G401.6 (cell line): Measurements from ENCODE around the gene HPCAL1.
"Not testable (repeated sequence)": the region's sequence is repeated elsewhere in the genome, so short reads cannot be mapped to it uniquely, and the experiment has no call there.

ENCODE experiments used
- FAIRE-seq: peaks from 2 replicates; lab custom pipeline; 2012; peaks lifted over from hg19 to GRCh38; lab: Jason Lieb, UNC

The HPCAL1 gene

DNA sequence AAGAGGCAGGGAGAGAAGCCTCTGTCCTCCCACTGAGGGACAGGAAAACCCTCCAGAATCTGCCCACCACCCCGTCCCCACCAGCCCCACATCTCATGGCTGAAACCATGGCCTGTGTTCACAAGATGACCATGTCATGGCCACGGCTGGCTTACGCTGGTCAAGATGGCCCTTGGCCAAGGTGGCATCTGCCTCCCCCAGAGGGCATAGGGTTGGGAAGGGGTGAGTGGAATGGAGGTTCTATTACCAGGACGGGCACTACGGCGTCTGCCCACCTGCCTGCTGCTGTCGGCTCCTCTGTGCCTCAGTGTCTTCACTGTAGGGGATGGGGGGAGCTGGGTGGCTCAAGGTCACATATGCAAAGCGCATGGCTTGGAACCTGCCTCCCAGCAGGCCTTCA lies 125.7 kb downstream of the HPCAL1 start:
- no peak for FAIRE-seq

DNA sequence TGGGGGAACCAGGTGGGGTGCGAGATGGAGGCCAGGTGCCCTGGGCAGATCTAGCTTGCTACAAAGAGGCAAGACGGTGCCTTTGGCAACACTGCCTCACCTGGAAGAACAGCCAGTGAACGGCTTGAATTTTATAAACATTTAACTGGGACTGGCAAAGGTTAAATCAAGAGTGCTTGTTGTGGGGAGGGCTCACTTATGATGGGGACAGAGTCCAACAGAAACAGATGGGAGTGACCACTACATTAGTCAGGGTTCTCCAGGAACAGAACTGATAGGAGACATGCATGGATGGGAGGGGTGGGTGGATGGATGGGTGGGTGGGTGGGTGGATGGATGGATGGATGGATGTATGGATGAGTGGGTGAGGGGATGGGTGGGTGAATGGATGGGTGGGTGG lies 126.2 kb downstream of the HPCAL1 start:
- FAIRE-seq: no peak

DNA sequence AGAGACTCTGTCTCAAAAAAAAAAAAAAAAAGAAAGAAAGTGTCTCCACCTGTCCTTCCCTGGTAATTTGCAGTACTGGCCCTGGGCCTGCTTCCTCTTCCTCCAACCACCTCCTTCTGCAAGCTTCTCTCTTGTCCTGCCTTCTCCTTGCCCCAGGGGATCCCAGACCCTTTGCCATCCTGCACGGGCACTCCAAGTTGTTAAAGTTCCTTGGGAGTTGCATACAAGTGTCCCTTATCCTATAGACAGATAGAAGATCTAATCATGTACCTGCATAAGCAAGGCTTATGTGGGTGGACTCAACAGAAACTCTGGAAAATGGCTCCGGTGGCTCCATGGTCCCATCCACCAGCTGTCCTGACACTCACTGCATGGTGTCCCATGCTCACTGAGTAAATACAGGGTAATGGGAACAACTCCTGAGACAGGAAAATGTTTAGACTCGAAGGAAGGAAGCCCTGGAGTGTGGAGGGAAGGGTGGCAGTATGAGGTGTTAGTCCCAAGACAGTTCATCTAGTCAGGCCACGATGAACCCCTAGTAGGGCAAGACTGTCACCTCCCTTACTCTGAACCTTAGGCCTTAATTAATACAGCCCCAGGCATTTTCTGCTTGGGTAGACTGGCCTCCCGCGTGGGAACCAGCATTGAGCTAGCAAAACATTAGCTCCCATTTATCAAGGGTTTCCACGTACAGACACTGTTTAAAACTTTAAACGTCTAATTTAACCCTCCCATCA lies 128.3 kb downstream of the HPCAL1 start:
- FAIRE-seq: no peak

DNA sequence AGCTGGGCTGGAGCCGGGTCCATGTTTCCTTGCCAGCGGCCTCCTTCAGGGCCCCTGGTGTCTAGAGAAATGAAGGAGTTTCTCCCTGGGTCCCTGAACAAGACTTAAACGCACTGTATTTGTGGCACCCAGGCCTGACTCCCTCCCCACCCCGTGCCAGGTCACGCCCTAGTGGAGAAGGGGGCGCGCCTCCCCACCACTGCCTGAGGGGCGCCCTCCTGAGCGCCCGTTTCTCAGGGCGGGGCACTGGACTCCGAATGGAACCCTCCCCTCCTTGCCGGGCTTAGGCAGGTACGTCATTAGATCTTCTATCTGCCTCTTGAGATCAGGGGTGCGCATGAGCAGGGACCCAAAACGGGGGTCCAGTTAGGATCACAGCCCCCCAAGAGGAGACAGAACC lies 129.1 kb downstream of the HPCAL1 start:
- FAIRE-seq: no peak

DNA sequence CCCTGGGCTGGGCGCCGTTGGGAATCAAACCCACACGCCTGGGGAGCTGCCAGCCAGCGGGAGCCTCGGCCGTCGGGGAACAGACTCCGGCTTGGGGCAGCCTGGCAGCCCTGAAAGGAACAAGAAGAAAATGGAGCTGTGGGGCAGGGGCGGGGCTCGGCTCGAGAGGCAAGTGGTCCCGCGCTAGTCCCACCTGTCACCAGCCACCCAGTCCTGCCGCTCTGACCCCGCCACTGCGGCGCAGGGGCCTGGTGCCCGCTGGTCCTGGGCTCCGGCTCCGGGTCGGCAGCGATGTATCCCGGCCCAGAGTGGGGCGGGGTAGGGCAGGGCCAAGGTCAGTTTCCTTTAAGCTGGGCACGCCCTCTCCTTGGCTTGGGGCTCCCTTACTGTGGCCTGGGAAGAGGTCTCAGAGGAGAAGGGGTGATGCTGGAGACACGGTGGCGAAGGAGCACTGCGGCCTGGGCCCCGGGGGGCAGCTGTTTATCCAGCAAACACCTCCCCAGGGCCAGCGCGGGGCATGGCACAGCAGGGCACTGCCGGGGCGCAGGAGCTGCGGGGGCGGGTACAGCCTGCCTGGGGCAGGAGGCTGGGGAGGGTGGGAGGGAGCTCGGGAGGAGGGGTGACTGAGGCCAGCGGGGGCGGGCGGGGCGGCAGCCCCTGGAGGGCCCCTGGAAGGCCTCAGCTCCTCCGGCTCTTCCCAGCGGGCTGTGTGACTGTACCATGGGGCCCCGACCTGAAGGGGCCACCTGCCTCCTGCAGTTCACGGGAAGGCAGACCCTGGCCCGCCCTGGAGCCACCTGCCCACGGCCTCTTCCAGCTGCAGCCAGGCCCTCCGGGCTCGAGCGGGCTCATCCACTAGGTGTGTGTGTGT lies 129.8 kb downstream of the HPCAL1 start:
- FAIRE-seq: no peak

DNA sequence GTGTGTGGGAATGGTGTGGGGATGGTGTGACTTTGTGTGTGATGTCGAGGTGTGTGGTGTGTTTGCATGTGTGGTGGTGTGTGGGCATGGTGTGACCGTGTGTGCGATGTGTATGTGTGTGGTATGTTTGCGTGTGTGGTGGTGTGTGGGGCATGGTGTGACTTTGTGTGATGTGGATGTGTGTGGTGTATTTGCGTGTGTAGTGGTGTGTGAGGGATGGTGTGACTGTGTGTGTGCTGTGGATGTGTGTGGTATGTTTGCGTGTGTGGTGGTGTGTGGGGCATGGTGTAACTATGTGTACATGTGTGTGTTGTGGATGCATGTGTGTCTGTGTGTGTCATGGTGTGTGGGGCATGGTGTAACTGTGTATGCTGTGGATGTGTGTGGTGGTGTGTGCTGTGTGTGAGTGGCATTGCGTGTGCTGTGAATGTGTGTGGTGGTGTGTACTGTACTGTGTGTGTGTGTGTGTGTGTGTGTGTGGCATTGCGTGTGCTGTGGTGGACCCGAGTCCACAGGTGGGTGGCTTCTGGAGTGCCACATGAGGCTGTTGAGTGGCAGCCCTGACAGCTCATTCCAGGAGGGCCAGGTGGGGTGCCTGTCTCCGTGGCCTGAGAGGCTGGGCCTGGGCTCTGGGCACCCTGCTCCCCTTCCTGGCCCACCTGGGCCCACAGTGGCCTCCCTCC lies 130.7 kb downstream of the HPCAL1 start:
- no peak for FAIRE-seq

DNA sequence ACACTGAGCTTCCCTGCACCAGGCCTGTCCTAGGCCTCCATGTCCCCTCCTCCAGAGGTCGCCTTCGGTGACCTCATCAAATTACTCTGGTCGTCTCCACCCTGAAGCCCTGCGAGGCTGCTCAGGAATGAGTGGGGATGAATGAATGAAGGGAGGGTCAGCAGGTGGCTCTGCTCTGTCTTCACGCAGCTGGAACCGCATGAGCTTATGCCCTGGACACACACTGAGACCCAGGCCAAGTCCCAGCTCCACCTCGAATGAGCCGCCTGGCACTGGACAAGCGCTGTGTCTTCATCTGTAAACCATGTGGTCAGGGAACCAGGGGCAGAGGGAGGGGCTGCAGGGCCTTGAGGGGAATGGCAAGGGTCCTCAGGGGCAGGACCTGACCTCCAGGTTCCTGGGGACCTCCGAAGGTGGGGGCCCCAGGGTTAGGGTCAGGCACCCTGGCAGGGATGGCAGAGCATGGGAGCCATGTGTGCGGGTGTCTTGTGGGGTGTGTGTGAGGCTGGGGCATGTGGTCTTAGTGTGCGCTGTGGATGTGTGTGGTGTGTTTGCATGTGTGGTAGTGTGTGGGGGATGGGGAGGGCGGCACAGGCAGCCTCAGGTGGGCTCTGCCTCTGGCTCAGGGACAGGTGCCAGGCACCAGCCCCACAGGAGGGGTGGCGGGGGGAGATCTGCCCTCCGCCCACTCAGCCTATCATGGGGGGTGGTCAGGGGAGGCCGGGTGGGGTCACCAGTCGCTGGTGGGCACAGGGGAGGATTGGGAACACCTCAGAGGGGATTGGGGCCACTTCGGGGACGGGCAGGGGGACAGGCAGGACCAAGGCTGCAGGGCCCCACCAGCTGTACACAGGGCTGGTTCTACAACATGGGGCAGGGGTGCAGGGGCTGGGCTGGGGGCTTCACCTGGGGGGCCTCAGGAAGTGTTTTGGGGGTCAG lies 131.5 kb downstream of the HPCAL1 start:
- FAIRE-seq: no peak

DNA sequence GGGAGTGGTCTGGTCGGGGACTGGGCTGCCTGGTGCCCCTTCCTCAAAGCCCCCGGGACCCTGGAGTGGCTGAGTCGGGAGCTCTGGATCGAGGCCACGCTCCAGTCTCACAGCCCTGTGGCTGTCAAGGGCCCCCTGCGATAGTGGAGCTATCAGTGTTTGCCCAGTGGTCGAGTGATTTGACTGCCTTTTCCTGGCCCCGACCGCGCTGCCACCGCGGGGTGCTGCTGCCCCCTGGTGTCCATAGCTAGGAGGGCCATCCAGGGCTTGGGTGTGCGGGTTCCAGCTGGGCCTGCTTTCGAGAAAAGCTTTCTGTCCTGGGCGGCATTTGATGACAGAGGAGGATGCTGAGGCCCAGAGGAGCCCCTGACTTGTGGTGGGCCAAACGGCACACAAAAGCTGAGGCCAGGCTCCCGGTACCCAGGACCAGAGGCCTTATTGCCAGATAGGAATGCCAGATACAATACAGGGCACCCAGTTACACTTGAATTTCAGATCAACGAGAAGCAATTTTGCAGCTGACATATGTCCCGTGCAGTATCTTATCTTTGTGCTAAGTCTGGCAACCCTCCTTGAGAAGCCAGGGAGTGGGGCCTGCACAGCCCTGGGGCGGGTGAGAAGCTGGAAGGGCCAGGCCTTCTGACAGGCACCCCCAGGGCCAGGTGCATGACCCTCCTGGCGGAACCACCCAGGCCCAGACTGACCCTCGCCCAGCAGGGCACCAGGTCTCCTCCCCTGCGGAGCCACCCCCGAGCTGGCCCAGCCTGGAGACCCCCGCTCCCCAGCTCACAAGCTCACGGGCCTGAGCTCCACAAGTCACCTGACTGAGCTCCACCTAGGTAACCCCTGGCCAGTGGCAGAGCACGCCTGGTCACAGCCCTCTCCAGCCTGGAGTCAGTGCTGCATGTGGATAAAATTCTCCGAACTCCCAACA lies 132.4 kb downstream of the HPCAL1 start:
- FAIRE-seq: peak; percentile 68

DNA sequence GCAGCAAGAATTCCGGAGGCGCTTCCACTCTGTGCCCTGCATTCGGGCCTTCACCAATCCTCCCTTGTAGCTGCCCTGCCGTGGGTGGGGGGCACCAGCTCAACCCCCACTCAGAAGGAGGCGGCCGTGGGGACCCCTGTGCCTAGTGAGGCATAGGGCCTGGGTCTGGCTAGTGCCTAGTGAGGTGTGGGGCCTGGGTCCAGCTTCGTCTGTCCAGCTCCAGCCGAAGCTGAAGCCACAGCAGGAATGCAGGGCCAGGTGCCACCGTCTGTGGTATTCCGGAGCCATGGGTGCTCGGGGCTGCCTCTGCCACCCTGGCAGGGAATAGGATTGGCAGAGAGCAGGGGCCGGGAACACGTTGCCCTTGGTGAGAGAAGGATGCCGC lies 133.1 kb downstream of the HPCAL1 start:
- no peak for FAIRE-seq

DNA sequence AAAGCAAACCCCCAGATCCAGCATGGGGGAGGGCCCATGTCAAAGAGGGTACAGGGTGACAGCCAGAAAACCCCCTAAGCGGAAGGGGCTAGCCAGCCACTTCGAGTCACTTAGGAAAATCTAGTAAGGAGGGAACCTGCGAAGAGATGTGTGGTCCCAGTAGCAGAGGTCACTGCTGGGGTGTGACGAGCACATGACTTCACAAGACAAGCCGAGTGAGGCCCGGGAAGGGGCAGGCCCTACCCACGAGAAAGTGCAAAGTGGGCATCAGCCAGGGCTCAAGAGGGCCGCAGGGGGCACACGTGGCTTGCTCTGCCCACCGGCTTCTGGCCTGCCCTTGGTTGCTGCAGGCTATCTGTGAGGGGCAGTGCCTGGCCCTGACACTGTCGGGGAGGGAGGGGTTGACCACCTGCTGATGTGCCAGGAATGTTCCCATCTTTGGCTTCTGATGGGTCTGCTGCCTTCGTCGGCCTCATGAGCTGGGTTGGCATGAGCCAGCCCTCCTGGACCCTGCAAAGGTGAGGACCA lies 133.9 kb downstream of the HPCAL1 start:
- FAIRE-seq: no peak

DNA sequence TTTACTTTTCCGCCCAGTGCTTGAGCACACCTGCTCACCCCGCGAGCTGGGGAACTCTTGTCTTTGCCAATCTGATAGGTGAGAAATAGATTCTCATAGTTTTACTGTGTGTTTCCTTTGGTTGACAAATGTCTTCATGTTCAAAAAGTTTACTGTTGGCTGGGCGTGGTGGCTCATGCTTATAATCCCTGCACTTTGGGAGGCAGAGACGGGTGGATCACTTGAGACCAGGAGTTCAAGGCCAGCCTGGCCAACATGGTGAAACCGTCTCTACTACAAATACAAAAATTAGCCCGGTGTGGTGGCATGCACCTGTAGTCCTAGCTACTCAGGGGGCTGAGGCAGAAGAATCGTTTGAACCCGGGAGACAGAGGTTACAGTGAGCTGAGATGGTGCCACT lies 135.1 kb downstream of the HPCAL1 start:
- FAIRE-seq: no peak

DNA sequence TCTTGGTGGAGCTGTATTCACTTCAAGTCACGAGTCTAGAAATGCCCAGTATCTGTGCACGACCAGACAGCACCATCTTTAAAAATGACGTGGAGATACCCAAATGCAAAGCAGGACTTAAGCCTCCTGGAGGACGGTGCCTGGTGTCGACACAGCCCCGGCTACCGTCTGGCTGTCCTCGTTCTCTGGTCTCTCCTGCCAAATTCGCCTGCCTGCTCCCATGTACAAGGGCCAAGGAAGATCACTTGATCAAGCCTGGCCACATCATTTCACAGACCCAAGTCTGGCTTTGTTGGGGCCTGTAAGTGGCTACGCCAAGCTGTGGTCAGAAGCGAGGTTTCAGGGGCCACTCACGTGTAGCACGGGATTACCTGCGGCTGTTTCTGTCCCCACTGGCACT lies 136.0 kb downstream of the HPCAL1 start:
- FAIRE-seq: no peak

DNA sequence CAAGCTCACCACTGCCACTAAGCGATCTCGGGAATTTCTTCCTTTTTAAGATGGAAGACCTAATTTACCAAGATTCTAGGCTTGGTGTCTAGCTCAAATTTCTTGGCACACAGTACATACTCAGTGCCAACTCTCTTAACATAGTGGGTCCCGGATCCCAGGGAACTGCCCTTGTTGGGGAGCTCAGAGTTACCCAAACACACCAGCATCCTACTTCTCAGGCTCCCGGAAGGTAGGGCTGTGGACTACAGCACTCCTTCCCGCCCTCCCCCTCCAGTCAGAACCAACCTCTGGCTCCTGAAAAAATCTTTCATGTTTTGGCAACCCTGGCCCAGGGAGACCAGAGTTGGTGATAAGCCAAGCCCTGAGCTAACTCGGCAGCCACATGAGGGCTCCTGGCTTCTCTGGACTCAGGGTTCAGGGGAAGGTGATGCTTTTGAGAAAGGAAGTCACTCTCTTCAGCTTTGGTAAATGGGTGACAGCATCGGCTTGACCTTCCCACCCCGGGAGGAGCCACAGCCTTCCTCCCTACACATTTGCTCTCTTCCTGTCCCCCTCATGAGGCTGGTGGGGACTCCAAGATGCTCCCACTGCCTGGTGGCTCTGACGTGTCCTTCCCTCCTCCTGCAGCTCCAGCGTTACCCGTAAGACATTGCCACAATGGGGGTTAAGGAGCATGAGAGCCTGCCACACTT lies 136.6 kb downstream of the HPCAL1 start:
- no peak for FAIRE-seq

DNA sequence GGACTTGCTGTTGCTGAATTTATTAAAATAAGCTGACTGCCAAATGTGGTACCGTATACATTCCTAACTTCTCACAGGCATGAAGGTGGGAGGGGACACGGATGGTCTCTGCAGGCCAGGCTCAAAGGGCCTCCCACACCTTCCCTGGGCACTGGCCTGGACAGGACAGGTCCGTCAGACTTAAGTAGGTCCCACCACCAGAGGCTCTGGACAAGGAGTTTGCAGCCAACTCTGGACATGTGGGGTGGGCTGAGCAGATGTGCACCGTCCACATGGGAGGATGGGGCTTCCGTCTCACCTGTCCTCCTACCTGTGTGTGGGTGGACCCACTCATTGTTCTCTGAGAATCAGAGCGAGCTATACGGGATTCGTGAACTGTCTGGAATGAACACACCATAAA lies 137.3 kb downstream of the HPCAL1 start:
- no peak for FAIRE-seq

DNA sequence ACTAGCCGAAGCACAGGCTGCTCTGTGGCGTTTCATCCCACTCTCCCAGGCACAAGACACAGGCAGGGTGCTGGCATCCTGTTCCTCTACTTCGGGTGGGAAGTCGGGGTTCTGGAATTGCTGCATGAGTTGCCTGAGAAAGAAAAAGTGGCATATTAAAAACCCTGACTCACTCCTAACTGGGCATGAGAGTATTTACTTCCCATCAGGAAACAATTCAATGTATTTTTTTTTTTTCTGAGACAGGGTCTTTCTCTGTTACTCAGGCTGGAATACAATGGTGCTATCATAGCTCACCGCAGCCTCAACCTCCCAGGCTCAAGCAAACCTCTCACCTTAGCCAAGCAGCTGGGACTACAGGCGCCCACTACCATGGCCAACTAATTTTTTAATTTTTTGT lies 138.0 kb downstream of the HPCAL1 start:
- FAIRE-seq: no peak

DNA sequence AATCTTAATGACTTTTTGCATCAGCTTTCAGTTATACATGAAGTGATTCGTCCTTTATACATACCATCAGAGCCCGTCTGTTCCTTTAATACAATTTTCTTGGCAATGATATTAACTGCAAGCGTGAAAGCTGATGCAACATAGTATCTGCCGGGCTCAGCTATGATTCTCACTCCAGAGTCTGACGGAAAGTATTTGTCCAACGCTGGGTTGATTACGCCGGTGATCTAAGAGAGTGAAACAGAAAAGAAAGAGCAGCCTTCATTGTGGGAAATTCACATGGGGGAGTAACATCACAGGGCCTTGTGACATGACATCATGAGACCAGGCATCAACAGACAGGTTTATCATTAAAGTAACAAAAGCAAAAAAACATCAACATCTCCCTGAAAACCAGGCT lies 139.2 kb downstream of the HPCAL1 start:
- FAIRE-seq: no peak

DNA sequence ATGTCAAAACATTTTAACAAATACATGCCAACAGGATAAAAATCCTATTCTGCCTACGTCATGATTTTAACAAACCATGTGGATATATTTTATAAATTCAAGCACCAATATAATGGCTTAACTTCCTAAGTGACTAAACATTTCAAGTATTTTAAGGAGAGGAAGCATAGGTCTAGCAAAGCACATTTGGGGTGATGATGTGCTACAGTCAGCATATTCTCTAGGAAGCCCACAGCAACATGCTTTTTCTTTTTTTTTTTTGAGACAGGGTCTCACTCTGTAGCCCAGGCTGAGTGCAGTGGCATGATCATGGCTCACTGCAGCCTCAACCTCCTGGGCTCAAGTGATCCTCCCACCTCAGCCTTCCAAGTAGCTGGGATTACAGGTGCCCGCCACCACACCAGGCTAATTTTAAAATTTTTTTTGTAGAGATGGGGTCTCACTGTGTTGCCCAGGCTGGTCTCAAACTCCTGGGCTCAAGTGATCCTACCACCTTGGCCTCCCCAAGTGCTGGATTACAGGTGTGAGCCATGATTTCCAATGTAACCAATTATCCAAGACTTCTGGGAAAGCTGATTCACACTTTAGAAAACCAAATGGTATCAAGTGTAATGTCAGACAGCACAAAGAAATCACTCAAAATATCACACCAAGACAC lies 139.9 kb downstream of the HPCAL1 start:
- not testable (repeated sequence) for FAIRE-seq

DNA sequence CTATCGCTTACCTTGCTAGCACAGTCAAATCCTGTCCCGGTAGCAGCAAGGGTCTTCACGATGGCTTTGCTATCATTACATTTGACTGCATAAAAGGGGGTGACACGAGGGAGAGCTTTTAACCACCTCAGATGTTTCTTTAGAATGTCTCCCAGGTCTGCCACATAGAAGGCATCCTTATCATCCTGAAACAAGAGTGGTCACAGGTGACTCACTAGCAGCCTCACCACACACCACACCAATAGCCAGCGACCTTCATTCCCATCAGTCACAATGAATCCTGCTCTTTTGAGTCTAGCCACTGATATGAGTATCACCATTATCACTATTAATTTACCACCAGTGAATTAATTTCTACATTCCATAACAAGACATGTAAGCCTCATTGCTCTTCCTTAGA lies 141.8 kb downstream of the HPCAL1 start:
- no peak for FAIRE-seq

DNA sequence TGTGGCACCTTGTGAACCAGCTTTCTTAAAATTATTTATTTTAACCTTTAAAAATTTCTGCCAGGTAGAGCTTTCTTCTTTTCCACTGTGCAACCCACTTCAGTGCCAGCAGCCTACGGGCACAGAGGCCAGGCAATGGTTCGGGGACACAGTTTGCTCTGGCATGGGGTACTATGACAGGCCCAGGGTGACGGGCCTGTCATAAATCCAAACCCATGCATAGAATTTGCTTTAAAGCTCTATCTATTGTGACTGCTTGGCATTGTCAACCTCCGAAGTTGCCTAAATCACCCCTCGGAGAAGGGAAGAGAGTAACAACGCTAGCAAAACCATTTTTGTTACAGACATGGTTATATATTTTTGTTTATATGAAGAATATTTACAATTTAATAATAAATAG lies 143.9 kb downstream of the HPCAL1 start:
- FAIRE-seq: no peak
